ENCODE data around the gene ZDHHC14.
A peak's percentile ranks its signal among the peaks of the same experiment; 100 is the strongest.

Gene ZDHHC14

GRCh38 chr6:157471077-157471686 is 90.2 kb downstream of the ZDHHC14 start:
- DNase-seq = no peak

GRCh38 chr6:157471895-157472686 is 91.1 kb downstream of the ZDHHC14 start:
- DNase-seq = no peak

- no peak for DNase-seq
Observed at GRCh38 chr6:157476797-157477196, 95.8 kb downstream of the ZDHHC14 start.

- no peak for DNase-seq
Observed at GRCh38 chr6:157478926-157479325, 97.9 kb downstream of the ZDHHC14 start.

- no peak for DNase-seq
Observed at GRCh38 chr6:157479464-157480303, 98.7 kb downstream of the ZDHHC14 start.

GRCh38 chr6:157481189-157481864 is 100.3 kb downstream of the ZDHHC14 start:
- no peak for DNase-seq

GRCh38 chr6:157481865-157482249 is 100.9 kb downstream of the ZDHHC14 start:
- DNase-seq = no peak

- no peak for DNase-seq
Observed at GRCh38 chr6:157483770-157484169, 102.8 kb downstream of the ZDHHC14 start.

GRCh38 chr6:157484181-157484580 is 103.2 kb downstream of the ZDHHC14 start:
- no peak for DNase-seq

- no peak for DNase-seq
Observed at GRCh38 chr6:157486572-157486971, 105.6 kb downstream of the ZDHHC14 start.

- DNase-seq = peak in 1 of 2 experiments; percentile 48
Observed at GRCh38 chr6:157487110-157487773, 106.3 kb downstream of the ZDHHC14 start.

GRCh38 chr6:157488058-157488457 is 107.1 kb downstream of the ZDHHC14 start:
- no peak for DNase-seq

GRCh38 chr6:157488716-157489118 is 107.7 kb downstream of the ZDHHC14 start:
- no peak for DNase-seq

- DNase-seq = no peak
Observed at GRCh38 chr6:157490611-157491269, 109.8 kb downstream of the ZDHHC14 start.

- no peak for DNase-seq
Observed at GRCh38 chr6:157491571-157492232, 110.7 kb downstream of the ZDHHC14 start.

- DNase-seq = no peak
Observed at GRCh38 chr6:157492249-157492648, 111.3 kb downstream of the ZDHHC14 start.

- no peak for DNase-seq
Observed at GRCh38 chr6:157492741-157493140, 111.8 kb downstream of the ZDHHC14 start.

GRCh38 chr6:157493173-157493572 is 112.2 kb downstream of the ZDHHC14 start:
- no peak for DNase-seq

- DNase-seq = no peak
Observed at GRCh38 chr6:157493576-157493975, 112.6 kb downstream of the ZDHHC14 start.

GRCh38 chr6:157494132-157494710 is 113.2 kb downstream of the ZDHHC14 start:
- DNase-seq = no peak

GRCh38 chr6:157496534-157497095 is 115.6 kb downstream of the ZDHHC14 start:
- no peak for DNase-seq
